ENCODE measurements around the gene AK1.

Gene AK1

GRCh38 chr9:127924736-127925444 is 47.4 kb upstream of the AK1 start:
- H3K9me3 ChIP-seq (ENCODE audit: insufficient read depth, low read depth, low read length), result no peaks in the 10 kb centered on the region
- no peak overlapping the region for H3K4me2 ChIP-seq (ENCODE audit: low read depth, low read length, poor library complexity, severe bottlenecking)
- no peaks in the 10 kb centered on the region for H3K79me2 ChIP-seq (ENCODE audit: insufficient read depth, low read length)
- no peaks in the 10 kb centered on the region for H4K20me1 ChIP-seq (ENCODE audit: insufficient read depth, low read length, poor library complexity, severe bottlenecking)
- H3K4me3 ChIP-seq (ENCODE audit: low read length, poor library complexity, severe bottlenecking), result no peak overlapping the region
- no peaks in the 10 kb centered on the region for H3K27me3 ChIP-seq (ENCODE audit: insufficient read depth, low read length, poor library complexity, severe bottlenecking)
- TF ChIP-seq CTCF (conservative IDR thresholded peaks at IDR 0.05; ENCODE audit: low read length), result no peak
- no peak for TF ChIP-seq EZH2phosphoT487 (IDR thresholded peaks at IDR 0.05; ENCODE audit: borderline replicate concordance)
- H3K4me1 ChIP-seq (ENCODE audit: insufficient read depth, low read length, poor library complexity, severe bottlenecking), result no peaks in the 10 kb centered on the region
- H3K9ac ChIP-seq (ENCODE audit: low read depth, low read length, poor library complexity, severe bottlenecking), result no peak overlapping the region
- H3F3A ChIP-seq (ENCODE audit: low read depth), result no peaks in the 10 kb centered on the region
- H2AFZ ChIP-seq (ENCODE audit: low read length), result no peak overlapping the region
- H3K9me2 ChIP-seq (replicated peaks; ENCODE audit: low read depth, low read length), result no peaks in the 10 kb centered on the region
- H3K36me3 ChIP-seq (ENCODE audit: insufficient read depth, low read length), result no peaks in the 10 kb centered on the region

GRCh38 chr9:127923771-127924170 is 46.3 kb upstream of the AK1 start:
- H3K9me3 ChIP-seq (ENCODE audit: insufficient read depth, low read depth, low read length), result no peaks in the 10 kb centered on the region
- H3K4me3 ChIP-seq (ENCODE audit: low read length, poor library complexity, severe bottlenecking), result no peak overlapping the region
- no peaks in the 10 kb centered on the region for H3K4me1 ChIP-seq (ENCODE audit: insufficient read depth, low read length, poor library complexity, severe bottlenecking)
- H2AFZ ChIP-seq (ENCODE audit: low read length), result no peak overlapping the region
- no peaks in the 10 kb centered on the region for H3K36me3 ChIP-seq (ENCODE audit: insufficient read depth, low read length)
- H3K9ac ChIP-seq (ENCODE audit: low read depth, low read length, poor library complexity, severe bottlenecking), result no peak overlapping the region
- H3K9me2 ChIP-seq (replicated peaks; ENCODE audit: low read depth, low read length), result no peaks in the 10 kb centered on the region
- H4K20me1 ChIP-seq (ENCODE audit: insufficient read depth, low read length, poor library complexity, severe bottlenecking), result no peaks in the 10 kb centered on the region
- TF ChIP-seq CTCF (conservative IDR thresholded peaks at IDR 0.05; ENCODE audit: low read length) (no peak), EZH2phosphoT487 (IDR thresholded peaks at IDR 0.05; ENCODE audit: borderline replicate concordance) (no peak)
- no peaks in the 10 kb centered on the region for H3K27me3 ChIP-seq (ENCODE audit: insufficient read depth, low read length, poor library complexity, severe bottlenecking)
- H3K79me2 ChIP-seq (ENCODE audit: insufficient read depth, low read length), result no peaks in the 10 kb centered on the region
- H3K4me2 ChIP-seq (ENCODE audit: low read depth, low read length, poor library complexity, severe bottlenecking), result no peak overlapping the region
- H3F3A ChIP-seq (ENCODE audit: low read depth), result no peaks in the 10 kb centered on the region

GRCh38 chr9:127923046-127923445 is 45.6 kb upstream of the AK1 start:
- Histone ChIP-seq H3K4me3 (ENCODE audit: low read length, poor library complexity, severe bottlenecking) (no peak overlapping the region), H3K9me2 (replicated peaks; ENCODE audit: low read depth, low read length) (no peaks in the 10 kb centered on the region), H3K9me3 (ENCODE audit: insufficient read depth, low read depth, low read length) (no peaks in the 10 kb centered on the region), H4K20me1 (ENCODE audit: insufficient read depth, low read length, poor library complexity, severe bottlenecking) (no peaks in the 10 kb centered on the region), H3K36me3 (ENCODE audit: insufficient read depth, low read length) (no peaks in the 10 kb centered on the region), H2AFZ (ENCODE audit: low read length) (no peak overlapping the region), H3F3A (ENCODE audit: low read depth) (no peaks in the 10 kb centered on the region), H3K4me2 (ENCODE audit: low read depth, low read length, poor library complexity, severe bottlenecking) (no peak overlapping the region), H3K4me1 (ENCODE audit: insufficient read depth, low read length, poor library complexity, severe bottlenecking) (peaks cover 6% of the 10 kb centered on the region), H3K27me3 (ENCODE audit: insufficient read depth, low read length, poor library complexity, severe bottlenecking) (no peaks in the 10 kb centered on the region), H3K79me2 (ENCODE audit: insufficient read depth, low read length) (no peaks in the 10 kb centered on the region), H3K9ac (ENCODE audit: low read depth, low read length, poor library complexity, severe bottlenecking) (no peak overlapping the region)
- TF ChIP-seq EZH2phosphoT487 (IDR thresholded peaks at IDR 0.05; ENCODE audit: borderline replicate concordance), result no peak
- TF ChIP-seq CTCF (conservative IDR thresholded peaks at IDR 0.05; ENCODE audit: low read length), result no peak

Measured in Loucy (cell line).